Trophoblast cell (in vitro differentiated cells and primary cell): ENCODE results near the gene ROR2.
"Not testable (repeated sequence)": the region's sequence is repeated elsewhere in the genome, so short reads cannot be mapped to it uniquely, and the experiment has no call there.

Source experiments
- DNase-seq, 2 donors: peaks; one replicate each; pipeline ENCODE4 v3.0.0-alpha.2; 2016
- H2AFZ ChIP-seq: 2 replicates; pipeline ENCODE4 v1.6.1; 2013; ENCODE audit warnings: low read length, moderate library complexity, mild to moderate bottlenecking; ENCODE audit not compliant: insufficient read depth, poor library complexity
- H2AK5ac ChIP-seq: 2 replicates; pipeline ENCODE4 v1.6.1; 2013; ENCODE audit warnings: mild to moderate bottlenecking, low read length
- H2BK120ac ChIP-seq: 2 replicates; pipeline ENCODE4 v1.6.1; 2013; ENCODE audit warnings: low read length, mild to moderate bottlenecking, moderate library complexity; ENCODE audit not compliant: insufficient read depth, poor library complexity
- H2BK12ac ChIP-seq: 2 replicates; pipeline ENCODE4 v1.6.1; 2013; ENCODE audit warnings: mild to moderate bottlenecking, low read length, moderate library complexity
- H2BK5ac ChIP-seq: 2 replicates; pipeline ENCODE4 v1.6.1; 2013; ENCODE audit warnings: low read length, low read depth, moderate library complexity, mild to moderate bottlenecking; ENCODE audit not compliant: poor library complexity
- H3K14ac ChIP-seq: 2 replicates; pipeline ENCODE4 v1.6.1; 2013; ENCODE audit warnings: mild to moderate bottlenecking, low read length
- H3K18ac ChIP-seq: 2 replicates; pipeline ENCODE4 v1.6.1; 2013; ENCODE audit warnings: mild to moderate bottlenecking, low read length
- H3K23ac ChIP-seq: 2 replicates; pipeline ENCODE4 v1.6.1; 2013; ENCODE audit warnings: low read length
- H3K27ac ChIP-seq: 2 replicates; pipeline ENCODE4 v1.5.1; 2013; ENCODE audit warnings: low read depth, mild to moderate bottlenecking, inconsistent platforms, low read length, moderate library complexity
- H3K27me3 ChIP-seq: 2 replicates; pipeline ENCODE4 v1.6.1; 2013; ENCODE audit warnings: inconsistent platforms, mild to moderate bottlenecking, low read length, moderate library complexity; ENCODE audit not compliant: insufficient read depth
- H3K36me3 ChIP-seq, 2 experiments: 1 replicate in 1 of 2; 2 replicates in 1 of 2; pipeline ENCODE4 v1.6.1; 2013; ENCODE audit warnings: low read length in 2 of 2, mild to moderate bottlenecking in 2 of 2, moderate library complexity in 1 of 2; ENCODE audit not compliant: insufficient read depth in 2 of 2, control insufficient read depth in 1 of 2
- H3K4ac ChIP-seq: 2 replicates; pipeline ENCODE4 v1.6.1; 2013; ENCODE audit warnings: low read depth, mild to moderate bottlenecking, low read length, moderate library complexity
- H3K4me1 ChIP-seq, 2 experiments: 1 replicate in 1 of 2; 2 replicates in 1 of 2; pipeline ENCODE4 v1.6.1; 2013; ENCODE audit warnings: low read length in 2 of 2, mild to moderate bottlenecking in 2 of 2, moderate library complexity in 1 of 2; ENCODE audit not compliant: insufficient read depth in 2 of 2, control insufficient read depth in 1 of 2
- H3K4me2 ChIP-seq: 2 replicates; pipeline ENCODE4 v1.6.1; 2013; ENCODE audit warnings: inconsistent platforms, mild to moderate bottlenecking, low read length, moderate library complexity
- H3K4me3 ChIP-seq: 2 replicates; pipeline ENCODE4 v1.5.1; 2013; ENCODE audit warnings: mild to moderate bottlenecking, low read depth, low read length, inconsistent platforms
- H3K79me1 ChIP-seq: one replicate; pipeline ENCODE4 v1.6.1; 2013; ENCODE audit warnings: low read length
- H3K79me2 ChIP-seq: 2 replicates; pipeline ENCODE4 v1.6.1; 2013; ENCODE audit warnings: low read length, mild to moderate bottlenecking; ENCODE audit not compliant: control insufficient read depth, insufficient read depth, poor library complexity
- H3K9ac ChIP-seq: 2 replicates; pipeline ENCODE4 v1.6.1; 2013; ENCODE audit warnings: mild to moderate bottlenecking, low read length
- H3K9me3 ChIP-seq: 2 replicates; pipeline ENCODE4 v1.6.1; 2013; ENCODE audit warnings: low read depth, mild to moderate bottlenecking, control low read depth, inconsistent platforms, low read length; ENCODE audit not compliant: insufficient read depth
- H4K12ac ChIP-seq: 2 replicates; pipeline ENCODE4 v1.6.1; 2013; ENCODE audit warnings: low read depth, mild to moderate bottlenecking, low read length, moderate library complexity
- H4K8ac ChIP-seq: 2 replicates; pipeline ENCODE4 v1.6.1; 2013; ENCODE audit warnings: low read depth, mild to moderate bottlenecking, low read length, moderate library complexity
- H4K91ac ChIP-seq: one replicate; pipeline ENCODE4 v1.6.1; 2013; ENCODE audit warnings: low read depth, mild to moderate bottlenecking, low read length, moderate library complexity
- WGBS: extraction: QIAGEN DNeasy Blood & Tissue Kit; methylation state at CpG from one replicate; pipeline ENCODE4 v1.1.7; 2013; ENCODE audit warnings: missing lambda C conversion rate; ENCODE audit not compliant: insufficient read length, insufficient coverage; ENCODE audit errors: extremely low coverage; 5-methylcytosine and 5-hydroxymethylcytosine counted together

ROR2 gene

DNA sequence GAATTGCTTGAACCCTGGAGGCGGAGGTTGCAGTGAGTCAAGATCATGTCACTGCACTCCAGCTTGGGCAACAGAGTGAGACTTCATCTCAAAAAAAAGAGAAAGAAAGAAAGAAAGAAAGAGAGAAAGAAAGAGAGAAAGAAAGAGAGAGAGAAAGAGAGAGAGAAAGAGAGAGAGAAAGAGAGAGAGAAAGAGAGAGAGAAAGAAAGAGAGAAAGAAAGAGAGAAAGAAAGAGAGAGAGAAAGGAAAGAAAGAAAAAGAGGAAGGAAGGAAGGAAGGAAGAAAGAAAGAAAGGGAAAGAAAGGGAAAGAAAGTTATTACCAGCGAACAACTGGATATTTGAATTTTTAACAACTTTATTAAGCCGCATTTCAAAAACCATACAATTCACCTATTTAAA is 327.9 kb downstream of the ROR2 start:
- not testable (repeated sequence) for H3K23ac ChIP-seq, H3K14ac ChIP-seq, H3K4me3 ChIP-seq, H3K4me1 ChIP-seq, H2BK120ac ChIP-seq, H4K12ac ChIP-seq, H3K27ac ChIP-seq, H3K79me2 ChIP-seq, H3K9ac ChIP-seq, DNase-seq, H3K27me3 ChIP-seq, H3K4ac ChIP-seq, H4K91ac ChIP-seq, H3K79me1 ChIP-seq, H3K18ac ChIP-seq, H2BK12ac ChIP-seq, H2BK5ac ChIP-seq, H2AFZ ChIP-seq, H3K36me3 ChIP-seq, H3K9me3 ChIP-seq, H2AK5ac ChIP-seq, H4K8ac ChIP-seq, H3K4me2 ChIP-seq
- no CpG with 5 or more reads among the region's 3 CpGs for WGBS

DNA sequence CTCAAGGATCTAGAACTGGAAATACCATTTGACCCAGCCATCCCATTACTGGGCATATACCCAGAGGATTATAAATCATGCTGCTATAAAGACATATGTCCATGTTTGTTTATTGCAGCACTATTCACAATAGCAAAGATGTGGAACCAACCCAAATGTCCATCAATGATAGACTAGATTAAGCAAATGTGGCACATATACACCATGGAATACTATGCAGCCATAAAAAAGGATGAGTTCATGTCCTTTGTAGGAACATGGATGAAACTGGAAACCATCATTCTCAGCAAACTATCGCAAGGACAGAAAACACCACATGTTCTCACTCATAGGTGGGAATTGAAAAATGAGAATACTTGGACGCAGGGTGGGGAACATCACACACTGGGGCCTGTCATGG is 336.0 kb downstream of the ROR2 start:
- H3K4ac ChIP-seq, H2AK5ac ChIP-seq: not testable (repeated sequence)

DNA sequence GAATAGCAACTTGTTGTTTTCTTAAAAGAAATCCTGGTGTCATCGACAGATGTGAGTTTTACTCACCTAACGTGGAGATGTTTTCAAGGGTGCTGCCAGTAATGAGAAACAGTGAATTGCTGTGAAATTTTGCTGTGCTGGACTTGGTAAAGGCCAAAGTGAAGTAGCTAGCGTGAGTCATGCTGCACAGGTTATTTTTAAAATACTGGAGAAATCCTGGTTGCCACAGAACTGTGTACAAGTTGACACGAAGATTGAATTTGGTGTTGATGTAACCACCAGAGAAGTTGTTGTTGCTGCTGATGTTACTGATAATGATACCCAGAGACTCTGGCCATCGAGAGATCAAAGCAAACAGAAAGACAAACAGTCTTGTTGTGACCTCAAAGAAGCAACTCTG is 338.4 kb downstream of the ROR2 start:
- H3K4me2 ChIP-seq = no peak overlapping the region
- H3K79me1 ChIP-seq = no peaks in the 10 kb centered on the region
- no peaks in the 10 kb centered on the region for H3K9me3 ChIP-seq
- WGBS = no CpG with 5 or more reads among the region's 5 CpGs
- H3K27ac ChIP-seq = no peak overlapping the region
- no peaks in the 10 kb centered on the region for H3K36me3 ChIP-seq
- no peak overlapping the region for H2BK12ac ChIP-seq
- DNase-seq = no peak
- no peak overlapping the region for H3K14ac ChIP-seq
- H3K9ac ChIP-seq = no peak overlapping the region
- H2AK5ac ChIP-seq = no peak overlapping the region
- no peak overlapping the region for H2BK5ac ChIP-seq
- H2BK120ac ChIP-seq = no peak overlapping the region
- no peak overlapping the region for H3K23ac ChIP-seq
- H3K4me1 ChIP-seq = no peaks in the 10 kb centered on the region
- no peak overlapping the region for H3K4me3 ChIP-seq
- no peak overlapping the region for H4K12ac ChIP-seq
- H4K91ac ChIP-seq = no peak overlapping the region
- H2AFZ ChIP-seq = no peak overlapping the region
- no peaks in the 10 kb centered on the region for H3K27me3 ChIP-seq
- H3K79me2 ChIP-seq = no peaks in the 10 kb centered on the region
- H3K4ac ChIP-seq = no peak overlapping the region
- H4K8ac ChIP-seq = no peak overlapping the region
- H3K18ac ChIP-seq = no peak overlapping the region

More for the DNA sequence above, 336.0 kb downstream of the ROR2 start:
- H3K27me3 ChIP-seq, H2BK5ac ChIP-seq, H3K79me2 ChIP-seq, H4K91ac ChIP-seq, DNase-seq, H3K36me3 ChIP-seq, H3K9ac ChIP-seq, H3K27ac ChIP-seq, H2BK120ac ChIP-seq, H3K18ac ChIP-seq, H3K14ac ChIP-seq, H3K4me1 ChIP-seq, H4K8ac ChIP-seq, H3K9me3 ChIP-seq, H3K4me2 ChIP-seq, H4K12ac ChIP-seq, H2BK12ac ChIP-seq, H3K4me3 ChIP-seq, H2AFZ ChIP-seq, H3K79me1 ChIP-seq, H3K23ac ChIP-seq: not testable (repeated sequence)
- no CpG with 5 or more reads among the region's 2 CpGs for WGBS

DNA sequence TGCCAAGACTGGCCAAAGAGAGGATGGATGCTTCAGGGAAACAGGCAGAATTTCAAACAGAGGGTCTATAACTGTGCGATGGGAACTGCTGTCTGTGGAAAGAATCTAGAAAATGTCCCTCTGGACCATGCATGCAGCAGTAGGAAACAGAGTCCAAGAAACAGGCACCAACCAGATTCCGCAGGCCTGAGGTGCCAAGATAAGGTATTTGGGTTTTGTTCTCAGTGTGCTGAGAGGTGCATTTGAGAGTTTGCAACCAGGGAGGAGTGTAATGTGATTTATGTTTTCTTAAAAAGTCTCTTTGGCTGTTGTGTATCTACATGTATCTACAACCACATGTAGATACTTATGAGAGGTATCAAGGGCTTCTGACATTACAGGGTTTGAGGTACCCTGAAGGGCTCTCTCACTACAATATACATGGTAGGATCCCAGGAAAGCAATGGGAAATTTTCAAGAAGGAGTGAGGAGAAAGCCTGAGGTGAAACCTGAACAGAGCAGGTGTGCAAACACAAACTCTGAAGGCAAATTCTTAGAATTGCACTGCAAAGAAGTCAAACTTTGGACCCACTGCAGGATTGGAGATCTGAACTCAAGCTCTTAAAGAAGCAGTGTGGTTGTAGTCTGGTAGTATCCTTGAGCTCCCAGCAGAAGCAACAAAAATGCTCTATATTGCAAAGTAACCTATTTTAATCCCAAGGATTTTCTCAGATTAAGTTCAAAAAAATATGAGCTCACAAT is 343.6 kb downstream of the ROR2 start:
- Histone ChIP-seq H2BK120ac (no peak overlapping the region), H3K79me1 (no peaks in the 10 kb centered on the region), H3K9me3 (no peaks in the 10 kb centered on the region), H3K4me2 (no peak overlapping the region), H3K23ac (no peak overlapping the region), H4K8ac (no peak overlapping the region), H3K27ac (no peak overlapping the region), H2BK5ac (no peak overlapping the region), H3K14ac (no peak overlapping the region), H3K4me3 (no peak overlapping the region), H3K4me1 (no peaks in the 10 kb centered on the region), H3K9ac (no peak overlapping the region), H3K27me3 (no peaks in the 10 kb centered on the region), H2AFZ (no peak overlapping the region), H2AK5ac (no peak overlapping the region), H3K79me2 (no peaks in the 10 kb centered on the region), H4K91ac (no peak overlapping the region), H3K36me3 (no peaks in the 10 kb centered on the region), H3K18ac (no peak overlapping the region), H2BK12ac (no peak overlapping the region), H4K12ac (no peak overlapping the region), H3K4ac (no peak overlapping the region)
- no peak for DNase-seq
- no CpG with 5 or more reads among the region's 2 CpGs for WGBS
